ENCODE results near the gene RHBDD1. TPM values are rescaled to one million over a fixed set of nuclear protein-coding genes. Genes with fewer than 3 reads are reported as not detected.

RHBDD1 gene
- total RNA-seq, 4 donors from 2014 or later: 15.0 to 21.0 (median 16.6) TPM

DNA sequence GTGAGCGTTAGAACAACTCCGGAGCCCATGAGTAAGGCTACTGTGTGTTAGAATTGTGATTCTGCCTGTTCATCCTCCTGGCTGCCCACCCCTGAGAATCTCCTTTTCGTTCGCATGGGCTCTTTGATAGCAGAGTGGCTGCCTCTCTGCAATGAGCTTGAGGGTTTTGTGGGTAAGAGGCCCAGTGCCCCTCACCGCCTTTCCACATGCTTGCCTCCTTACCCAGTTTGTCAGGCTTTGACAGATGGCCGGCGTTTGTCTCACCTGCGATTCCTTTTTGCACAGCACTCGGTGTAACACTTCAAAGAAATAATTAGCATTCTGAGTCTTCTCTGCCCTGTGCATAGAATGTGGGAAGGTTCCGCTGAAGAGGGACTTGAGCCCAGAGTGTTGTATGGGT, 138.0 kb downstream of the RHBDD1 start:
- TF ChIP-seq, protein P1, sequence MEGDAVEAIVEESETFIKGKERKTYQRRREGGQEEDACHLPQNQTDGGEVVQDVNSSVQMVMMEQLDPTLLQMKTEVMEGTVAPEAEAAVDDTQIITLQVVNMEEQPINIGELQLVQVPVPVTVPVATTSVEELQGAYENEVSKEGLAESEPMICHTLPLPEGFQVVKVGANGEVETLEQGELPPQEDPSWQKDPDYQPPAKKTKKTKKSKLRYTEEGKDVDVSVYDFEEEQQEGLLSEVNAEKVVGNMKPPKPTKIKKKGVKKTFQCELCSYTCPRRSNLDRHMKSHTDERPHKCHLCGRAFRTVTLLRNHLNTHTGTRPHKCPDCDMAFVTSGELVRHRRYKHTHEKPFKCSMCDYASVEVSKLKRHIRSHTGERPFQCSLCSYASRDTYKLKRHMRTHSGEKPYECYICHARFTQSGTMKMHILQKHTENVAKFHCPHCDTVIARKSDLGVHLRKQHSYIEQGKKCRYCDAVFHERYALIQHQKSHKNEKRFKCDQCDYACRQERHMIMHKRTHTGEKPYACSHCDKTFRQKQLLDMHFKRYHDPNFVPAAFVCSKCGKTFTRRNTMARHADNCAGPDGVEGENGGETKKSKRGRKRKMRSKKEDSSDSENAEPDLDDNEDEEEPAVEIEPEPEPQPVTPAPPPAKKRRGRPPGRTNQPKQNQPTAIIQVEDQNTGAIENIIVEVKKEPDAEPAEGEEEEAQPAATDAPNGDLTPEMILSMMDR (IDR thresholded peaks at IDR 0.05; ENCODE audit: low read depth): no peak

DNA sequence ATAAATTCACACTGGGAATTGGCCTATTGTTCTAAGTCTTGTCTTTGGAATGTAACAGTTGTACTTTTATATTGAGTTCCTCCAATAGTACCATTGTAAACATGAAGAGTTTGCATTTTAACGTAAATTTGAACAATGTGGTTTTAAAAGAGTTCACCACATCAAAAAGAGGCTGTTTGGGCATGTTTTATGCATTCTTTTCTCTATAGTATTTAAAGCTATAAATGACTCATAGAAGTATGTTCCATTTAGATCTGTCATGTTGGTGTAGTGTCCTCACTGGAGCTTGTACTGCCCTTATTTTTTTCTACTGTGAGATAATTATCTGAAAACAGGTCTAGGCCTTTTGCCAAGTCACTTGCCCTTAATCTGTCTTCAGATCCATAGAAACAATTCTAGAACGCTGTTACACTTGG, 141.9 kb downstream of the RHBDD1 start:
- TF ChIP-seq, protein P1 (IDR thresholded peaks at IDR 0.05; ENCODE audit: low read depth): no peak

DNA sequence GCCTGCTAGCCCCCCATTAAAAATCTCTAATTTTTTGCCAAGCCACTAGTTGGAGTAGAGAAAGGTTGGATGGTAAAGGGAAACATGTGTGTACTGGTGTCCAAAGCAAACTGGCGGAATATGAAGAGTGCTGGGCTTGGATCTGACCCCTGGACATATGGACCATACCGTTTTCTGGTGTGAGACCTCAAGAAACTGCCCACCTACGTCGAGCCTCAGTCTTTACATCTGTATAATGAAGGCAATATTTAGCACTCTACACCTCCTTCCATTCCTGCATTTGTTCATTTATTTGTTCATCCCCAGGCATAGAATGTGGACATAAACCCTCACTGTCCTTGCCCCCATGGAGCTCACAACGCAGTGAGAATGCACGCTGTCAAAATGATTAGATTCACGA, 142.4 kb downstream of the RHBDD1 start:
- TF ChIP-seq, protein P1 (IDR thresholded peaks at IDR 0.05; ENCODE audit: low read depth): no peak

DNA sequence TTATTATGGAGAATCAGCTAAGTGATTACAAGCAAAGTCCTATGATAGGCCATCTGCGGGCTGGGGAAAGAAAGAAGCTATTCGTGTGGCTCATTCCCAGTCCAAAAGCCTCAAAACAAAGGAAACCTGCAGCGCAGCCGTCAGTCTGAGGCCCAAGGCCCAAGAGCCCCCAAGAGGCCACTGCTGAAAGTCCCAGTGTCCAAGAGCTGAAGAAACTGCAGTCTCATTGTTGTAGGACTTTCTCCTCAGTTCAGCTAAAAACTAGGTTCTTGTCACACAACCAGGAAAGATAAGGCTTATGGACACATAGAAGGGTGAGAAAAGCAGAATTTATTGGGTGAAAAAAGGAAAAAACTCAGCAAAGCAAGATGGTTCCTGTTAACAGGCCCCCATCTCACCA, 143.2 kb downstream of the RHBDD1 start:
- TF ChIP-seq, protein P1 (IDR thresholded peaks at IDR 0.05; ENCODE audit: low read depth): no peak

DNA sequence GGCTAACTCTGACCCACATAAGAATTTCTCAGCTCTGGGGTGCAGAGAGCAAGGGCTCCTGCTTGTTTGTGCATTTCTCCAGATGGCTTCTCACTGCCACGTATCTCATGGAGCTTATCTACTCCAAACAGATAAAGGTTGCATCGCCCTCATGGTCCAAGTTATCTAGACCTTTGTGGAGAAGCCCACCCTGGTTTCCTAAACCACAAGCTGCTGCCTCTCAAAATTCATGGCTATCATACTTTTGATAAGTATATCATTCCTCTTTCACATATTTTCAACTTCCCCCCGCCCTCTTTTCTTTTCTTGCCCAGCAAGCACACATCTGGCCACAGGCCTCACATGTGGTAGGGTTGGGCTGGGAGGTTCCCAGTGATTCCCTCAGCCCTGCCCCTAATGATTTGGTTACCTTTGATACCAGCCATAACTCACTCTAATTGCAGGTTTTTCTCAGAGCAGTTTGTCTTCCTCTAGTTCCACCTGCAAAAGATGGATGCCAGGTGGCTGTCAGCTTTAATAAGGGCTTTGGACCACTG, 146.0 kb downstream of the RHBDD1 start:
- TF ChIP-seq, protein P1 (IDR thresholded peaks at IDR 0.05; ENCODE audit: low read depth): no peak

DNA sequence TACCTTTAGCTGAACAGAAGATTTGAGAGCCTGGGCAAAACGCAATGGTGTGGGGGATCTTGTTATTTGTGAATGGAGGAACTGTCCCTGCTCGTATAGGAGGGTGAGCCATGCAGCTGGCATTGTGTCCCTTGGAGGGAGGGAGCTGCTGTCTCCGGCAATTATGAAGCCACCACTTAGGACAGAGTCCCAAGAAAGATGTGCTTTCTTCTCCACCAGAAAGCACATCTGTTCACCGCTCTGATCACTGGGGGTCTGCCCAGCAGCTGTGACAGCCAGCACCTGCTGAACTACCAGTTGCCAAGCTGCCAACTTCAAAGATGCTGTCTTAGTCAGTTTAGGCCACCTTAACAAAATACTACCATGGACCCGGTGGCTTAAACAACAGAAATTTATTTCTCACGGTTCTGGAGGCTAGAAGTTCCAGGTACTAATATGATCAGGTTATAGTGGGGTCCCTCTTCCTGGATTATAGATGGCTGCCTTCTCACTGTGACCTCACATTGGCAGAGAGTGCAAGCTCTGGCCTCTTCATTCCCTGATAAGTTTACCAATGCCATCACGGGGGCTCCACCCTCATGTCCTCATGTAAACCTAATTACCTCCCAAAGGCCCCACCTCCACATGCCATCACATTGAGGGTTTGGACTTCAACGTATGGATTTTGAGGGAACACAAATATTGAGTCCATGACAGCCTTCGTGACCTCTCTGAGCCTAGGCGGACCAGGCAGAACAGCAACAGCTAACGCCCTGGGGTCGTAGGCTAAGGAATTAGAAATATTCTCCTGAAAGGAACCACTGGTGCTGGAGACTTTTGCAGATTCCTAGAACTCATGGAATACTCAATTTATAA, 148.3 kb downstream of the RHBDD1 start:
- TF ChIP-seq, protein P1 (IDR thresholded peaks at IDR 0.05; ENCODE audit: low read depth): no peak

DNA sequence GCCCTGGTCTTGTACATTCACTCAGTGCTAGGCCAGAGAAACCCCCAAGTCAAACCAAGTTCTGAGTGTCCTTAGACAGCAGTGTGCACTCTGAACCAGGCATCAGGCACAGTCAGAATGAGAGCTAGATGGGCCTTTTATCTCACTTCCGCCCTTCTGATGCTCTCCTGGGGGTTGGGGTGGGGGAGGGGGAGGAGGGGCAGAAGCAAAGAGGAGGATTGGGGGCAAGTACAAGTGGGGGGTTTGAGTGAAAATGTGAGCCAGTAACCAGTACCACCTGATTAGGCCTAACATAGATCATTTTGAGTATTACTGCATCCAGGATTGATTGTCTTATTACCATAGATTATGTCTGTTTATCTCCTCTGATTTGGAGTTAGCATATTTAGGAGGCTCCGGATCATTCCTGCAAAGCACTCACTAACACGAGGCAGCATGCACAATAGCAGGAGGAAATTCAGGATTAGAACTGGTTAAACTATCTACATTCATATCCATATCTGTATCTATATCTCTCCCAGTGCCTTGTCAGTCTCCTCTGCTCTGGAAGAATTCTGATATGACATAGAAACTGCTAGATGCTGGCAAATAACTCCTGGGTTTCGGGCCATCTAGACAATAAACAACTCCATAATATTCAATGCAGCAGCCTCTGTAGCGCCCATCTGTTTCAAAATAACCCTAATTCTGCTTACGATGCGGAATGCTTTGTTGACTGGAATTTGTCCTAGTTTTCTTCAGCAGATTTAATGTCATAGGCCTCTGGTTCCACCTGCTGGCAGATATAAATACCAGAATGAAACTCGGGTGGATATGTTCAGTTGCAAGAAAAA, 149.1 kb downstream of the RHBDD1 start:
- TF ChIP-seq, protein P1 (IDR thresholded peaks at IDR 0.05; ENCODE audit: low read depth): no peak
